OCI-LY3 (cell line): Measurements from ENCODE around the gene TCF12.

Source experiments
- EZH2phosphoT487 ChIP-seq: fragments of 200-600 bp; shearing (Covaris generic); IDR thresholded peaks from 2 replicates; pipeline ENCODE4 v1.6.1; 2018; ENCODE audit warnings: antibody characterized with exemption, mixed run types, low read depth
- TF ChIP-seq, protein P1 (sequence below): fragments of 200-600, 300-600 bp; sonication (generic); IDR thresholded peaks from 2 replicates; pipeline ENCODE4 v1.5.1; 2014; ENCODE audit warnings: antibody characterized with exemption, low read length, low read depth

DNA sequence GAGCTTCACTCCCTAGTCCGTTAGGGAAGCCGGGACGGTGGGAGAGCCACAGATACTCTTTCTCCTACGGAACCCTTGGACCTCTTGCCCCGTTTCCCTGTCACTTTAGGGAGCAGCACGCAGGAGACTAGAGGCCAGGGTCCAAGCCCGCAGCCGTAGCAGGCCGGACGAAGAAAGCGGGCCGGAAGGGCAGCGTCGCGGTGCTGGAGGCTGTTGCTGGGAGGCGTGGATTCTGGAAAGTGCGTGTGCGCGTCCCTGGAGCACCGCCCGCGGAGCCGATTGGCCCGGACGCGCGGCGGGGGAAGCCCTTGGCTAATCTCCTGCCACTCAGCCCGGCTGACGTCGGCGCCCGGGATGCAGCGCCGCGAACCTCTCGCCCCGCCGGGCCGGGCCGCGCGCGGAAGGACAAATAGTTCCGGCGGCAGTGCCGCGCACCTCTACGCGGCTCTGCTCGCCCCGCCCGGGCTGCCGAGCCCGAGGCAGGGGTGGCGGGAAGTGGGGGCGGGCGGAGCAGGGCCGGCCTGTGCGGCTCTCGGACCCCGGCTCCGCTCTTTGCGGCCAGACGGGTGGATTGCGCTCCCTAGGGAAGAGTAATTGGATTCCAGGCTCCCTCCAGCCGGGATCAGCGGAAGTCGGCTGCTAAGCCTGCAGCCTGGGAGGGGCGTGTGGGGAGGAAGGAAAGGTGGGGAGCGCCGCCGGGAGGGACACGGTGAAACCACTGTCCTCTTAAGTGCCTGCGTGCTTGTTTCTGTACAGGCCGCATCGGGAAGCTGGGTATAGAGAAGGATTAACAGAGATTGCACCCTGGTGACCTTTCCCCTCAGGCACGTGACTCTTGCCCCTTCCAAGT, 31.3 kb upstream of the TCF12 start:
- TF ChIP-seq, protein P1, sequence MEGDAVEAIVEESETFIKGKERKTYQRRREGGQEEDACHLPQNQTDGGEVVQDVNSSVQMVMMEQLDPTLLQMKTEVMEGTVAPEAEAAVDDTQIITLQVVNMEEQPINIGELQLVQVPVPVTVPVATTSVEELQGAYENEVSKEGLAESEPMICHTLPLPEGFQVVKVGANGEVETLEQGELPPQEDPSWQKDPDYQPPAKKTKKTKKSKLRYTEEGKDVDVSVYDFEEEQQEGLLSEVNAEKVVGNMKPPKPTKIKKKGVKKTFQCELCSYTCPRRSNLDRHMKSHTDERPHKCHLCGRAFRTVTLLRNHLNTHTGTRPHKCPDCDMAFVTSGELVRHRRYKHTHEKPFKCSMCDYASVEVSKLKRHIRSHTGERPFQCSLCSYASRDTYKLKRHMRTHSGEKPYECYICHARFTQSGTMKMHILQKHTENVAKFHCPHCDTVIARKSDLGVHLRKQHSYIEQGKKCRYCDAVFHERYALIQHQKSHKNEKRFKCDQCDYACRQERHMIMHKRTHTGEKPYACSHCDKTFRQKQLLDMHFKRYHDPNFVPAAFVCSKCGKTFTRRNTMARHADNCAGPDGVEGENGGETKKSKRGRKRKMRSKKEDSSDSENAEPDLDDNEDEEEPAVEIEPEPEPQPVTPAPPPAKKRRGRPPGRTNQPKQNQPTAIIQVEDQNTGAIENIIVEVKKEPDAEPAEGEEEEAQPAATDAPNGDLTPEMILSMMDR: no peak
- no peak for TF ChIP-seq EZH2phosphoT487
